PC-9 (cell line): Measurements from ENCODE around the gene LURAP1L. TPM values are rescaled to one million over a fixed set of nuclear protein-coding genes. Genes with fewer than 3 reads are reported as not detected.

Experiments used
- BruUV-seq: library from RNA; stranded (reverse); fragments of 400-500 nt; replicated peaks from 2 replicates; lab custom pipeline; 2021; lab: Mats Ljungman, UMichigan
- CTCF ChIA-PET: fragments of 300-600 bp; sonication (Branson Sonifier 250); formaldehyde crosslinking; loops from one replicate; lab custom pipeline; 2022; ENCODE audit warnings: antibody characterized with exemption; lab: Charles Lee
- POLR2A ChIA-PET: fragments of 300-600 bp; sonication (Branson Sonifier 250); formaldehyde crosslinking; loops from one replicate; lab custom pipeline; 2022; ENCODE audit warnings: antibody characterized with exemption; ENCODE audit not compliant: unreplicated experiment; lab: Charles Lee
- DNase-seq, 2 experiments: peaks; one replicate each; pipeline versions ENCODE4 v3.0.0 to v3.0.0-alpha.2; 2015 to 2022; ENCODE audit warnings: mixed read lengths in 1 of 2
- H2AFZ ChIP-seq: fragments of 200-600 bp; sonication (generic); 2 replicates; pipeline ENCODE4 v1.8.1; 2017; ENCODE audit warnings: antibody characterized with exemption
- H3F3A ChIP-seq: fragments of 200-600 bp; sonication (generic); 2 replicates; pipeline ENCODE4 v1.8.1; 2017; ENCODE audit warnings: antibody characterized with exemption, mild to moderate bottlenecking, low read depth; ENCODE audit not compliant: insufficient read depth
- H3K27ac ChIP-seq: fragments of 200-600 bp; sonication (generic); 2 replicates; pipeline ENCODE4 v1.6.1; 2016; ENCODE audit warnings: mixed run types
- H3K27me3 ChIP-seq: fragments of 200-600 bp; sonication (generic); 2 replicates; pipeline ENCODE4 v1.6.1; 2016; ENCODE audit warnings: low read depth, mixed run types; ENCODE audit not compliant: insufficient read depth
- H3K36me3 ChIP-seq: fragments of 200-600 bp; sonication (generic); 2 replicates; pipeline ENCODE4 v1.6.1; 2016; ENCODE audit warnings: low read depth, mixed run types
- H3K4me1 ChIP-seq: fragments of 200-600 bp; sonication (generic); replicated peaks from 2 replicates; pipeline ENCODE4 v1.6.1; 2016; ENCODE audit warnings: mixed run types; ENCODE audit not compliant: insufficient read depth
- H3K4me2 ChIP-seq: fragments of 200-600 bp; sonication (generic); 2 replicates; pipeline ENCODE4 v1.6.1; 2017; ENCODE audit warnings: mixed run types
- H3K4me3 ChIP-seq: fragments of 200-600 bp; sonication (generic); 2 replicates; pipeline ENCODE4 v1.6.1; 2016; ENCODE audit warnings: mixed run types
- H3K79me2 ChIP-seq: fragments of 200-600 bp; sonication (generic); 2 replicates; pipeline ENCODE4 v1.6.1; 2017; ENCODE audit warnings: low read depth, mixed run types
- H3K9me2 ChIP-seq: fragments of 200-600 bp; sonication (generic); 2 replicates; pipeline ENCODE4 v1.8.1; 2017; ENCODE audit warnings: mild to moderate bottlenecking; ENCODE audit not compliant: insufficient read depth
- H3K9me3 ChIP-seq: fragments of 200-600 bp; sonication (generic); 2 replicates; pipeline ENCODE4 v1.8.1; 2016; ENCODE audit warnings: low read depth; ENCODE audit not compliant: insufficient read depth
- H4K20me1 ChIP-seq: fragments of 200-600 bp; sonication (generic); 2 replicates; pipeline ENCODE4 v1.8.1; 2017; ENCODE audit not compliant: insufficient read depth
- CTCF ChIP-seq: fragments of 200-600 bp; sonication (generic); conservative IDR thresholded peaks from 2 replicates; pipeline ENCODE4 v1.6.1; 2017; ENCODE audit warnings: mixed run types, antibody characterized with exemption, mild to moderate bottlenecking, moderate library complexity
- EZH2 ChIP-seq: fragments of 200-600 bp; sonication (generic); IDR thresholded peaks from 2 replicates; pipeline ENCODE4 v1.8.0; 2017; ENCODE audit warnings: antibody characterized with exemption, low read depth
- intact Hi-C: fragments of 100-400 bp; cut with micrococcal nuclease; formaldehyde crosslinking; loops from one replicate; pipeline ENCODE4 v1.10.0; 2022; ENCODE audit not compliant: unreplicated experiment
- total RNA-seq: library from RNA; stranded (reverse); gene quantifications from 2 replicates; pipeline ENCODE4 v1.2.3, GENCODE V29; 2021

LURAP1L gene
- total RNA-seq, 1 experiment from 2014 or later, result 4.1 TPM

- ChIA-PET CTCF (no interaction called here), POLR2A (no interaction called here)
- H2AFZ ChIP-seq, result no peak overlapping the region
- H3K79me2 ChIP-seq, result no peaks in the 10 kb centered on the region
- no TSS peak for BruUV-seq
- no peak for DNase-seq
- H3K36me3 ChIP-seq, result no peaks in the 10 kb centered on the region
- no peaks in the 10 kb centered on the region for H3K27me3 ChIP-seq
- no peak for TF ChIP-seq CTCF
- no peak for TF ChIP-seq EZH2
- no peaks in the 10 kb centered on the region for H4K20me1 ChIP-seq
- H3K4me3 ChIP-seq, result no peak overlapping the region
- no peaks in the 10 kb centered on the region for H3K9me2 ChIP-seq
- peaks cover 14% of the 10 kb centered on the region; the same call in 1 of the 2 replicates for H3F3A ChIP-seq
- H3K9me3 ChIP-seq, result no peaks in the 10 kb centered on the region
- H3K4me2 ChIP-seq, result no peak overlapping the region
- H3K4me1 ChIP-seq, result peaks cover 12% of the 10 kb centered on the region
- H3K27ac ChIP-seq, result no peak overlapping the region
- intact Hi-C loops, result no loop called here
Observed at GRCh38 chr9:12855066-12855465, 80.2 kb downstream of the LURAP1L start.

GRCh38 chr9:12856603-12857002 is 81.8 kb downstream of the LURAP1L start:
- Histone ChIP-seq H3K9me2 (no peaks in the 10 kb centered on the region), H4K20me1 (no peaks in the 10 kb centered on the region), H3K27ac (no peak overlapping the region), H3K9me3 (no peaks in the 10 kb centered on the region), H3K4me1 (peaks cover 16% of the 10 kb centered on the region), H3K27me3 (no peaks in the 10 kb centered on the region), H3K4me2 (no peak overlapping the region), H3F3A (peaks cover 17% of the 10 kb centered on the region; the same call in 1 of the 2 replicates), H3K36me3 (no peaks in the 10 kb centered on the region), H3K4me3 (no peak overlapping the region), H2AFZ (no peak overlapping the region), H3K79me2 (no peaks in the 10 kb centered on the region)
- POLR2A ChIA-PET, result no interaction called here
- intact Hi-C loops, result no loop called here
- no peak for DNase-seq
- CTCF ChIA-PET, result no interaction called here
- TF ChIP-seq CTCF (no peak), EZH2 (no peak)
- no TSS peak for BruUV-seq

GRCh38 chr9:12859704-12860251 is 85.0 kb downstream of the LURAP1L start:
- ChIA-PET POLR2A (interaction anchor here (0.5 to 0.7 kb wide), 2 partner anchors 41 to 1390 kb away, joined by 3 to 7 read pairs; no protein-coding TSS in a partner anchor), CTCF (no interaction called here)
- H3K36me3 ChIP-seq, result no peaks in the 10 kb centered on the region
- H3K4me1 ChIP-seq, result peaks cover 16% of the 10 kb centered on the region
- no peaks in the 10 kb centered on the region for H3K79me2 ChIP-seq
- H3K4me2 ChIP-seq, result peak overlapping the region; percentile 69
- no peaks in the 10 kb centered on the region for H3K9me3 ChIP-seq
- H3K9me2 ChIP-seq, result no peaks in the 10 kb centered on the region
- intact Hi-C loops, result no loop called here
- BruUV-seq, result no TSS peak
- DNase-seq, result peak; percentile 10 to 82
- TF ChIP-seq CTCF (no peak), EZH2 (no peak)
- H3K27ac ChIP-seq, result peak overlapping the region; percentile 87
- H2AFZ ChIP-seq, result peak overlapping the region; percentile 52
- H3F3A ChIP-seq, result peaks cover 17% of the 10 kb centered on the region; the same call in 1 of the 2 replicates
- no peaks in the 10 kb centered on the region for H3K27me3 ChIP-seq
- H3K4me3 ChIP-seq, result peak overlapping the region; percentile 35; the same call in 1 of the 2 replicates
- H4K20me1 ChIP-seq, result no peaks in the 10 kb centered on the region
